Testis (tissue), 5 donors: ENCODE measurements around the gene NDRG3. TPM values are rescaled to one million over a fixed set of nuclear protein-coding genes. Genes with fewer than 3 reads are reported as not detected.
A peak's percentile ranks its signal among the peaks of the same experiment; 100 is the strongest.

Source experiments
- DNase-seq: peaks from one replicate; pipeline ENCODE4 v3.0.0-alpha.2; 2019
- H3K27ac ChIP-seq, 2 donors: fragments of 200-600 bp; sonication (generic); one replicate each; pipeline ENCODE4 v1.5.1; 2019
- H3K27me3 ChIP-seq: fragments of 200-600 bp; sonication (generic); one replicate; pipeline ENCODE4 v1.5.1; 2019
- H3K36me3 ChIP-seq: fragments of 200-600 bp; sonication (generic); one replicate; pipeline ENCODE4 v1.5.1; 2017; ENCODE audit warnings: low read depth; ENCODE audit errors: missing control alignments
- H3K4me1 ChIP-seq: fragments of 200-600 bp; sonication (generic); one replicate; pipeline ENCODE4 v1.5.1; 2019
- H3K4me3 ChIP-seq, 2 donors: fragments of 200-600 bp; sonication (generic); one replicate each; pipeline ENCODE4 v1.5.1; 2017 to 2019
- H3K9me3 ChIP-seq: fragments of 200-600 bp; sonication (generic); one replicate; pipeline ENCODE4 v1.5.1; 2017
- CTCF ChIP-seq, 3 experiments: fragments of 450-650 bp in 2 of 3; fragments of 200-600 bp in 1 of 3; sonication (generic) in 1 of 3; IDR thresholded peaks; one replicate each; pipeline ENCODE4 v1.5.1; 2016 to 2019; ENCODE audit warnings: antibody characterized with exemption in 3 of 3, mild to moderate bottlenecking in 2 of 3, moderate library complexity in 1 of 3
- POLR2A ChIP-seq: fragments of 450-650 bp; IDR thresholded peaks from one replicate; pipeline ENCODE4 v1.6.1; 2017; ENCODE audit warnings: antibody characterized with exemption, mild to moderate bottlenecking, moderate library complexity
- WGBS, 2 donors: methylation state at CpG; one replicate each; pipeline ENCODE4 v1.1.5; 2018; 5-methylcytosine and 5-hydroxymethylcytosine counted together
- intact Hi-C: fragments of 100-400 bp; cut with DNase I; formaldehyde crosslinking; loops from one replicate; pipeline ENCODE4 v1.15.1; 2023; ENCODE audit warnings: low total_unique reads
- long read RNA-seq, 2 donors: transcript quantifications; one replicate each; lab custom pipeline, GENCODE V29; 2026
- polyA plus RNA-seq: library from polyadenylated mRNA; stranded (reverse); fragments of 350-450 nt; fragmentation: Illumina TruSeq; extraction: RNeasy Lipid Tissue Mini Kit (QIAGEN cat#74804); gene quantifications from one replicate; pipeline ENCODE4 v1.2.3, GENCODE V29; 2014; ENCODE audit warnings: low read depth, low replicate concordance; ENCODE audit not compliant: insufficient read depth
- total RNA-seq, 2 donors: library from RNA; depleted of rRNA; stranded (reverse); fragments of >200 nt; gene quantifications; one replicate each; pipeline ENCODE4 v1.2.3, GENCODE V29; 2016

NDRG3 gene
- total RNA-seq = 10 to 100 TPM; 65.3 to 70.7 TPM
- polyA plus RNA-seq = 202 TPM
- long read RNA-seq, donor 1, transcript NDRG3-201 (16 exons, 2,964 nt) = major isoform, 16 of 24 reads
- long read RNA-seq, donor 1, partial matches to known transcripts = 8 of 24 reads
- long read RNA-seq, donor 1, other reads (novel, unspliced or antisense) = 0 of 24 reads
- long read RNA-seq, donor 2, transcript NDRG3-201 (16 exons, 2,964 nt) = major isoform, 11 of 16 reads
- long read RNA-seq, donor 2, partial matches to known transcripts = 5 of 16 reads
- long read RNA-seq, donor 2, other reads (novel, unspliced or antisense) = 0 of 16 reads

GRCh38 chr20:36745927-36746659 is at the start of gene NDRG3:
Gene NDRG3 (minus strand): TSS chr20:36746090. CDS start chr20:36721735, 24,355 bp downstream.
- peak; percentile 97 for DNase-seq
- H3K27me3 ChIP-seq = no peaks in the 10 kb centered on the region
- TF ChIP-seq CTCF (IDR thresholded peaks at IDR 0.05) (no peak), POLR2A (no peak)
- H3K4me3 ChIP-seq = peak within 1 kb of the TSS; percentile 90 to 91
- intact Hi-C loops = no loop called here
- no peaks in the 10 kb centered on the region for H3K9me3 ChIP-seq
- peaks cover 15% of the 10 kb centered on the region for H3K4me1 ChIP-seq
- 2 to 4% methylated on average over 33 to 41 of the region's 63 CpGs for WGBS, 2 donors
- no peaks in the 10 kb centered on the region for H3K36me3 ChIP-seq
- peak within 1 kb of the TSS; percentile 62 to 76 for H3K27ac ChIP-seq

GRCh38 chr20:36794116-36794474 is 48.2 kb upstream of the NDRG3 start:
- H3K9me3 ChIP-seq = no peaks in the 10 kb centered on the region
- no peaks in the 10 kb centered on the region for H3K36me3 ChIP-seq
- no peaks in the 10 kb centered on the region for H3K27me3 ChIP-seq
- no peak overlapping the region for H3K27ac ChIP-seq
- WGBS, 2 donors = 73 to 89% methylated on average over 2 to 19 of the region's 20 CpGs
- TF ChIP-seq CTCF (IDR thresholded peaks at IDR 0.05) (no peak), POLR2A (no peak)
- intact Hi-C loops = no loop called here
- DNase-seq = no peak
- no peak overlapping the region for H3K4me3 ChIP-seq
- no peaks in the 10 kb centered on the region for H3K4me1 ChIP-seq

- no peak for TF ChIP-seq CTCF (IDR thresholded peaks at IDR 0.05)
- no peak for TF ChIP-seq POLR2A
- H3K36me3 ChIP-seq = no peaks in the 10 kb centered on the region
These were observed 47.6 kb upstream of the NDRG3 start for GRCh38 chr20:36793294-36794115.

GRCh38 chr20:36792422-36792821 is 46.5 kb upstream of the NDRG3 start:
- 57 to 58% methylated on average over 3 of the region's 3 CpGs for WGBS, 2 donors
- intact Hi-C loops = no loop called here
- no peak for TF ChIP-seq POLR2A
- no peak for TF ChIP-seq CTCF (IDR thresholded peaks at IDR 0.05)
- Histone ChIP-seq H3K4me3 (no peak overlapping the region), H3K27ac (no peak overlapping the region), H3K9me3 (no peaks in the 10 kb centered on the region), H3K27me3 (no peaks in the 10 kb centered on the region), H3K4me1 (no peaks in the 10 kb centered on the region), H3K36me3 (no peaks in the 10 kb centered on the region)
- DNase-seq = no peak

More at GRCh38 chr20:36793294-36794115, 47.6 kb upstream of the NDRG3 start:
- Histone ChIP-seq H3K9me3 (no peaks in the 10 kb centered on the region), H3K4me3 (no peak overlapping the region), H3K27ac (no peak overlapping the region), H3K27me3 (no peaks in the 10 kb centered on the region), H3K4me1 (no peaks in the 10 kb centered on the region)
- intact Hi-C loops = no loop called here
- 88 to 94% methylated on average over 15 to 35 of the region's 36 CpGs for WGBS, 2 donors
- DNase-seq = no peak
